Esophagus squamous epithelium (tissue), 4 donors: ENCODE data around the gene ZNF185.

Experiments
- POLR2A ChIP-seq, 4 donors: fragments of 450-650 bp; IDR thresholded peaks; one replicate each; pipeline ENCODE4 v1.6.1; 2017; ENCODE audit warnings: antibody characterized with exemption in 4 of 4, mild to moderate bottlenecking in 4 of 4, moderate library complexity in 3 of 4
- TF ChIP-seq, protein P1 (sequence below), 6 experiments: fragments of 450-650 bp in 4 of 6; fragments of 200-600 bp in 2 of 6; sonication (generic) in 2 of 6; IDR thresholded peaks; one replicate each; pipeline ENCODE4 v1.5.1; 2016 to 2019; ENCODE audit warnings: antibody characterized with exemption in 6 of 6, mild to moderate bottlenecking in 4 of 6, moderate library complexity in 4 of 6

DNA sequence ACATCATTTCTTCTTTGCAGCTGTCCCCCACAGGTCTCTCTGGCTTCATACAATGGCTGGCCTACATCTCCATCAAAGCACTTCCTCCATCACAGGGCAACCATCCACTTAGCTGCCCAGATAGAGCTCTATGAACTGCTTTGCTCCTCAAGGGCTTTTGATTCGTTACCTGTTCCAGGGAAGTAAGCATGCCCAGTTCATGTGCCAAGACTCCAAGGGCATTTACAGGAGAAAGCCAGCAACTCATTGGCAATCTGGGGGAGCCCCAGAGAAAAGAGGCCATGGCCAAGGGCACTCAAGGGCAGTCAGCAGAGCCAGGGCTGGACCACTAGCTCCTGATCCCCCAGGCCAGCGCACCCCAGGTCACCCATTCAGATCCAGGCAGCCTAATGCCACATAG is 24.5 kb upstream of the ZNF185 start:
- TF ChIP-seq, protein P1, sequence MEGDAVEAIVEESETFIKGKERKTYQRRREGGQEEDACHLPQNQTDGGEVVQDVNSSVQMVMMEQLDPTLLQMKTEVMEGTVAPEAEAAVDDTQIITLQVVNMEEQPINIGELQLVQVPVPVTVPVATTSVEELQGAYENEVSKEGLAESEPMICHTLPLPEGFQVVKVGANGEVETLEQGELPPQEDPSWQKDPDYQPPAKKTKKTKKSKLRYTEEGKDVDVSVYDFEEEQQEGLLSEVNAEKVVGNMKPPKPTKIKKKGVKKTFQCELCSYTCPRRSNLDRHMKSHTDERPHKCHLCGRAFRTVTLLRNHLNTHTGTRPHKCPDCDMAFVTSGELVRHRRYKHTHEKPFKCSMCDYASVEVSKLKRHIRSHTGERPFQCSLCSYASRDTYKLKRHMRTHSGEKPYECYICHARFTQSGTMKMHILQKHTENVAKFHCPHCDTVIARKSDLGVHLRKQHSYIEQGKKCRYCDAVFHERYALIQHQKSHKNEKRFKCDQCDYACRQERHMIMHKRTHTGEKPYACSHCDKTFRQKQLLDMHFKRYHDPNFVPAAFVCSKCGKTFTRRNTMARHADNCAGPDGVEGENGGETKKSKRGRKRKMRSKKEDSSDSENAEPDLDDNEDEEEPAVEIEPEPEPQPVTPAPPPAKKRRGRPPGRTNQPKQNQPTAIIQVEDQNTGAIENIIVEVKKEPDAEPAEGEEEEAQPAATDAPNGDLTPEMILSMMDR (IDR thresholded peaks at IDR 0.05) = no peak
- no peak for TF ChIP-seq POLR2A (IDR thresholded peaks at IDR 0.05)
